ENCODE data around the gene WWOX.

DNA sequence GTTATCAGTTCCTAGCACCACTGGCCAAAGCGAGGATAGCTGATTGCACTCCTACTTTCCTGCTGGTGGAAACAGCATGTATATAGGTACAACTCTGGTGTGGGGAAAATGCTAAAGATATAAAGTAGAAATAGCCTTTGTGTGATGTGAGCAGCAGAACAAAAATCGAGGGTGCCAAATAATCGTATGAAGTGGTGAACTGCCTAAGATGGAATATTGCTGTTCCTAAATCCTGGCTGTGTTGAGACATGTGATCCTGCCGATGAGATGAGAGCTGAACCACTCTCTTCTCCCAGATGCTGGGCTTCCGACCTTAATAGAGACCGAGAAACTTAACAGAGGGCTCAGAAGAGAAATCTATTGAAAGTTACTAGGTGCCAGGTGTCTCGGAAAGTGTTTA is 117.8 kb downstream of the WWOX start:
- TF ChIP-seq, protein P1, sequence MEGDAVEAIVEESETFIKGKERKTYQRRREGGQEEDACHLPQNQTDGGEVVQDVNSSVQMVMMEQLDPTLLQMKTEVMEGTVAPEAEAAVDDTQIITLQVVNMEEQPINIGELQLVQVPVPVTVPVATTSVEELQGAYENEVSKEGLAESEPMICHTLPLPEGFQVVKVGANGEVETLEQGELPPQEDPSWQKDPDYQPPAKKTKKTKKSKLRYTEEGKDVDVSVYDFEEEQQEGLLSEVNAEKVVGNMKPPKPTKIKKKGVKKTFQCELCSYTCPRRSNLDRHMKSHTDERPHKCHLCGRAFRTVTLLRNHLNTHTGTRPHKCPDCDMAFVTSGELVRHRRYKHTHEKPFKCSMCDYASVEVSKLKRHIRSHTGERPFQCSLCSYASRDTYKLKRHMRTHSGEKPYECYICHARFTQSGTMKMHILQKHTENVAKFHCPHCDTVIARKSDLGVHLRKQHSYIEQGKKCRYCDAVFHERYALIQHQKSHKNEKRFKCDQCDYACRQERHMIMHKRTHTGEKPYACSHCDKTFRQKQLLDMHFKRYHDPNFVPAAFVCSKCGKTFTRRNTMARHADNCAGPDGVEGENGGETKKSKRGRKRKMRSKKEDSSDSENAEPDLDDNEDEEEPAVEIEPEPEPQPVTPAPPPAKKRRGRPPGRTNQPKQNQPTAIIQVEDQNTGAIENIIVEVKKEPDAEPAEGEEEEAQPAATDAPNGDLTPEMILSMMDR (IDR thresholded peaks at IDR 0.05; ENCODE audit: insufficient read depth, low read depth, low read length): no peak
- no peak for TF ChIP-seq EZH2 (IDR thresholded peaks at IDR 0.05; ENCODE audit: insufficient read depth, low read length)
